ENCODE measurements around the gene PRKAR1B.
A peak's percentile ranks its signal among the peaks of the same experiment; 100 is the strongest.

- TF ChIP-seq CTCF (IDR thresholded peaks at IDR 0.05 in 8 of 11, conservative IDR thresholded peaks at IDR 0.05 in 3 of 11) (no peak), POLR2A (IDR thresholded peaks at IDR 0.05) (no peak), POLR2AphosphoS5 (IDR thresholded peaks at IDR 0.05) (peak; percentile 46 to 58 (median 50))
These were observed 82.4 kb downstream of the PRKAR1B start for GRCh38 chr7:644381-645305.
